Testis (tissue), 3 donors: ENCODE results near the gene CDYL2. TPM values are rescaled to one million over a fixed set of nuclear protein-coding genes. Genes with fewer than 3 reads are reported as not detected.

Experiments
- DNase-seq: peaks from one replicate; pipeline ENCODE4 v3.0.0-alpha.2; 2019
- H3K27ac ChIP-seq, 2 donors: fragments of 200-600 bp; sonication (generic); one replicate each; pipeline ENCODE4 v1.5.1; 2019
- H3K27me3 ChIP-seq: fragments of 200-600 bp; sonication (generic); one replicate; pipeline ENCODE4 v1.5.1; 2019
- H3K36me3 ChIP-seq: fragments of 200-600 bp; sonication (generic); one replicate; pipeline ENCODE4 v1.5.1; 2017; ENCODE audit warnings: low read depth; ENCODE audit errors: missing control alignments
- H3K4me1 ChIP-seq: fragments of 200-600 bp; sonication (generic); one replicate; pipeline ENCODE4 v1.5.1; 2019
- H3K4me3 ChIP-seq, 2 donors: fragments of 200-600 bp; sonication (generic); one replicate each; pipeline ENCODE4 v1.5.1; 2017 to 2019
- H3K9me3 ChIP-seq: fragments of 200-600 bp; sonication (generic); one replicate; pipeline ENCODE4 v1.5.1; 2017
- CTCF ChIP-seq, 3 experiments: fragments of 450-650 bp in 2 of 3; fragments of 200-600 bp in 1 of 3; sonication (generic) in 1 of 3; IDR thresholded peaks; one replicate each; pipeline ENCODE4 v1.5.1; 2016 to 2019; ENCODE audit warnings: antibody characterized with exemption in 3 of 3, mild to moderate bottlenecking in 2 of 3, moderate library complexity in 1 of 3
- POLR2A ChIP-seq: fragments of 450-650 bp; IDR thresholded peaks from one replicate; pipeline ENCODE4 v1.6.1; 2017; ENCODE audit warnings: antibody characterized with exemption, mild to moderate bottlenecking, moderate library complexity
- WGBS, 2 donors: methylation state at CpG; one replicate each; pipeline ENCODE4 v1.1.5; 2018; 5-methylcytosine and 5-hydroxymethylcytosine counted together
- intact Hi-C: fragments of 100-400 bp; cut with DNase I; formaldehyde crosslinking; loops from one replicate; pipeline ENCODE4 v1.15.1; 2023; ENCODE audit warnings: low total_unique reads
- polyA plus RNA-seq: library from polyadenylated mRNA; stranded (reverse); fragments of 350-450 nt; fragmentation: Illumina TruSeq; extraction: RNeasy Lipid Tissue Mini Kit (QIAGEN cat#74804); gene quantifications from one replicate; pipeline ENCODE4 v1.2.3, GENCODE V29; 2014; ENCODE audit warnings: low read depth, low replicate concordance; ENCODE audit not compliant: insufficient read depth
- total RNA-seq, 2 donors: library from RNA; depleted of rRNA; stranded (reverse); fragments of >200 nt; gene quantifications; one replicate each; pipeline ENCODE4 v1.2.3, GENCODE V29; 2016

CDYL2 gene
- total and polyA plus RNA-seq, 3 donors from 2014 or later: 31.2 to 63.7 (median 60.4) TPM

- Histone ChIP-seq H3K4me1 (no peaks in the 10 kb centered on the region), H3K36me3 (no peaks in the 10 kb centered on the region), H3K9me3 (no peaks in the 10 kb centered on the region), H3K27me3 (no peaks in the 10 kb centered on the region), H3K27ac (no peak overlapping the region), H3K4me3 (no peak overlapping the region)
- WGBS, 2 donors: 87 to 88% methylated on average over 7 of the region's 7 CpGs
- intact Hi-C loops: no loop called here
- no peak for DNase-seq
- TF ChIP-seq CTCF (IDR thresholded peaks at IDR 0.05) (no peak), POLR2A (no peak)
Measured at GRCh38 chr16:80596507-80597207, 207.7 kb downstream of the CDYL2 start.

- no peak overlapping the region for H3K4me3 ChIP-seq
- H3K9me3 ChIP-seq: no peaks in the 10 kb centered on the region
- DNase-seq: no peak
- no peaks in the 10 kb centered on the region for H3K27me3 ChIP-seq
- TF ChIP-seq CTCF (IDR thresholded peaks at IDR 0.05): no peak
- TF ChIP-seq POLR2A: no peak
- no peaks in the 10 kb centered on the region for H3K36me3 ChIP-seq
- no peaks in the 10 kb centered on the region for H3K4me1 ChIP-seq
- intact Hi-C loops: no loop called here
- no peak overlapping the region for H3K27ac ChIP-seq
Measured at GRCh38 chr16:80594756-80595155, 209.6 kb downstream of the CDYL2 start.

- H3K27me3 ChIP-seq: no peaks in the 10 kb centered on the region
- DNase-seq: no peak
- intact Hi-C loops: no loop called here
- no peaks in the 10 kb centered on the region for H3K4me1 ChIP-seq
- TF ChIP-seq CTCF (IDR thresholded peaks at IDR 0.05) (no peak), POLR2A (no peak)
- H3K36me3 ChIP-seq: no peaks in the 10 kb centered on the region
- 90 to 94% methylated on average over 2 of the region's 2 CpGs for WGBS, 2 donors
- no peak overlapping the region for H3K27ac ChIP-seq
- H3K4me3 ChIP-seq: no peak overlapping the region
- no peaks in the 10 kb centered on the region for H3K9me3 ChIP-seq
Measured at GRCh38 chr16:80592273-80592672, 212.1 kb downstream of the CDYL2 start.

GRCh38 chr16:80591071-80591915, 213.1 kb downstream of the CDYL2 start:
- intact Hi-C loops: no loop called here
- no peak overlapping the region for H3K4me3 ChIP-seq
- H3K9me3 ChIP-seq: no peaks in the 10 kb centered on the region
- no peaks in the 10 kb centered on the region for H3K27me3 ChIP-seq
- H3K36me3 ChIP-seq: no peaks in the 10 kb centered on the region
- no peaks in the 10 kb centered on the region for H3K4me1 ChIP-seq
- no peak overlapping the region for H3K27ac ChIP-seq
- no peak for DNase-seq
- no peak for TF ChIP-seq POLR2A
- TF ChIP-seq CTCF (IDR thresholded peaks at IDR 0.05): no peak
- WGBS, 2 donors: 85 to 88% methylated on average over 7 of the region's 7 CpGs
